HK-2 (cell line): ENCODE data around the gene BSPH1.
"Not testable (repeated sequence)": the region's sequence is repeated elsewhere in the genome, so short reads cannot be mapped to it uniquely, and the experiment has no call there.

Source experiments
- DNase-seq: peaks from one replicate; pipeline ENCODE4 v3.0.0-alpha.2; 2018; ENCODE audit not compliant: unreplicated experiment

BSPH1 gene

GRCh38 chr19:47992070-47992469 lies at the start of gene BSPH1:
TSS of gene BSPH1 (minus strand) at chr19:47992170. CDS start at chr19:47992081, 89 bp downstream.
- DNase-seq = no peak

GRCh38 chr19:48036765-48037164 lies 44.8 kb upstream of the BSPH1 start:
- DNase-seq = no peak

GRCh38 chr19:48033604-48034003 lies 41.6 kb upstream of the BSPH1 start:
- no peak for DNase-seq

GRCh38 chr19:48030073-48030472 lies 38.1 kb upstream of the BSPH1 start:
- DNase-seq = no peak

- no peak for DNase-seq
These were observed 37.5 kb upstream of the BSPH1 start for GRCh38 chr19:48029431-48029830.

- no peak for DNase-seq
These were observed 33.5 kb upstream of the BSPH1 start for GRCh38 chr19:48025480-48025879.

GRCh38 chr19:48023518-48023917 lies 31.5 kb upstream of the BSPH1 start:
- DNase-seq = no peak

GRCh38 chr19:48023011-48023410 lies 31.0 kb upstream of the BSPH1 start:
- DNase-seq = no peak

GRCh38 chr19:48020686-48021085 lies 28.7 kb upstream of the BSPH1 start:
- no peak for DNase-seq

- DNase-seq = no peak
These were observed 19.2 kb upstream of the BSPH1 start for GRCh38 chr19:48010932-48011758.

GRCh38 chr19:48006762-48007161 lies 14.8 kb upstream of the BSPH1 start:
- no peak for DNase-seq

- DNase-seq = no peak
These were observed 12.3 kb upstream of the BSPH1 start for GRCh38 chr19:48004236-48004635.

- no peak for DNase-seq
These were observed 8.9 kb upstream of the BSPH1 start for GRCh38 chr19:48000846-48001245.

GRCh38 chr19:47998800-47999199 lies 6.8 kb upstream of the BSPH1 start:
- no peak for DNase-seq

- no peak for DNase-seq
These were observed 4.3 kb upstream of the BSPH1 start for GRCh38 chr19:47996230-47996727.

- no peak for DNase-seq
These were observed 2.3 kb upstream of the BSPH1 start, which contains the start of gene ELSPBP1 for GRCh38 chr19:47994209-47994802. TSS of gene ELSPBP1 (plus strand) at chr19:47994632. CDS start at chr19:48008668, 14,036 bp downstream.

- DNase-seq = no peak
These were observed 670 bp downstream of the BSPH1 start for GRCh38 chr19:47991191-47991808.

- no peak for DNase-seq
These were observed 18.4 kb downstream of the BSPH1 start for GRCh38 chr19:47973529-47973928.

GRCh38 chr19:47955936-47956335 lies 36.0 kb downstream of the BSPH1 start:
- DNase-seq = not testable (repeated sequence)

GRCh38 chr19:47952132-47952531 lies 39.8 kb downstream of the BSPH1 start:
- DNase-seq = not testable (repeated sequence)

GRCh38 chr19:47949852-47950521 lies 42.0 kb downstream of the BSPH1 start:
- DNase-seq = not testable (repeated sequence)

GRCh38 chr19:47928581-47928980 lies 63.4 kb downstream of the BSPH1 start:
- DNase-seq = not testable (repeated sequence)
